HG03097 (cell line): Measurements from ENCODE around the gene SORL1.

Source experiments
- ATAC-seq: cut with Tn5 transposase; IDR thresholded peaks from one replicate; pipeline ENCODE4 v1.9.1; 2021; ENCODE audit not compliant: unreplicated experiment, low FRiP score

Gene SORL1

DNA sequence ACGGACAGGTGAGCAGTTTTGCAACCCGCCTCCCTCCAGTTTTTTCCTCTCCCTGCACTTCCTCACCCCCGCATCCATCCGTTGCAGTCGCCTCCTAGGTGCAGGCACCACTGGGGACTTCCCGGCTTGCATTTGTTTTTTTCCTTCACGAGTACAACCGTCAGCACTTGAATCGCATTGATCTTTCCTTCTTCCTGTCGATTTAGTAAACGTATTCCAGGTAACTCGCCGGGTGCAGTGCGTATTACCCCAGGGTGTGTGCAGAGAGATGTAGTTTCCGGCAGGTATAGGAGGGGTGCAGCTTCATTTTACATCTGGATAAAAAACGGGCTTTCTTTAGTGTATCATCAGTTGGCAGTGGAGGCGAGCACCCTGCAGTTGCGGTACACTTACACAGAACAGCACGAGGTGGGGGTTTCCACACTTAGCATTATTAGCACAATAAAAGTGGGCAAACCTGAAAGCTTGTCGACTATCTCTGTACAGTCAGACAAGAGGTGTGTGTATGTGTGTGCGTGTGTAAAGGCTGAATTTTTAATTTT, 566 bp downstream of the SORL1 start, which contains the start of gene SORL1-AS1:
Gene SORL1-AS1, minus strand, starts transcription at position 359 of the 542 bp plus-strand sequence.
- ATAC-seq = peak; percentile 18

GRCh38 chr11:121453589-121454299, 1.6 kb downstream of the SORL1 start:
- no peak for ATAC-seq

DNA sequence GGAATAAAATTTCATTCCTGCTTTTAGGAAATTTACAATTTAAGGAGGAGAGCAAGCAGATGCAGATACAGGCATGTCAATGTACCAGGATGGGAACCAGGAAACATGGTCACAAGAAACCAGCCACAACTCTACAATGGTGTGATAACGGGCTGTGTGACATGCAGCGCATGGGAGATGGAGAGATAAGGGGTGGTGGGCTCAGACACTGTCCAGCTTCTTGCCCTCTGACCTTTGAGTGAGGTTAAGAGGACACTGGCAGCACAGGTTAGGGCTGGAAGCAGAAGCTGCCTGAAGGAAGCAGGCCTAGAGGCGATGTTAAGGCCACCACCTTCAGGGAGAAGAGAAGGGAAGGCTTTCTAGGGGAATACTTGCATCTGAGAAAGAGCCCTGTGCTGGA, 3.0 kb downstream of the SORL1 start:
- ATAC-seq = no peak

DNA sequence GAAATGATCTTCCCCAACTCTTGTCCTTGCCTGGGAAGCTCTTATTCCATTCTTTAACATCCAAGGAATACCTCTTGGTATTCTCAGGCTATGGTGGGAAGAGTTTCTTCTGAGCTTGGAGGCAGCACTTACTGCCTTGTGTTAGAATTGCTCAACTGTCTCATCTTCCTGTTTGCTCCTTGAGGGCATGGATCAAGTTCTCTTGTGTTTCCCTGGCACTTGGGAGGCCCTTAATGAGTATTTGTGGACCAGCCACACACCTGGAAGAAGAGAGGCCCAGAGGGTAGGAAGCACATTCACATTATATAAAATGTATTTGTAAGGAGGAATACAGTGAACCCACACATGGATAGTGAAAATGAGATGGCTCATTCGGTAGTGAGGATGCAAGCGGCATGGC, 4.0 kb downstream of the SORL1 start:
- no peak for ATAC-seq

DNA sequence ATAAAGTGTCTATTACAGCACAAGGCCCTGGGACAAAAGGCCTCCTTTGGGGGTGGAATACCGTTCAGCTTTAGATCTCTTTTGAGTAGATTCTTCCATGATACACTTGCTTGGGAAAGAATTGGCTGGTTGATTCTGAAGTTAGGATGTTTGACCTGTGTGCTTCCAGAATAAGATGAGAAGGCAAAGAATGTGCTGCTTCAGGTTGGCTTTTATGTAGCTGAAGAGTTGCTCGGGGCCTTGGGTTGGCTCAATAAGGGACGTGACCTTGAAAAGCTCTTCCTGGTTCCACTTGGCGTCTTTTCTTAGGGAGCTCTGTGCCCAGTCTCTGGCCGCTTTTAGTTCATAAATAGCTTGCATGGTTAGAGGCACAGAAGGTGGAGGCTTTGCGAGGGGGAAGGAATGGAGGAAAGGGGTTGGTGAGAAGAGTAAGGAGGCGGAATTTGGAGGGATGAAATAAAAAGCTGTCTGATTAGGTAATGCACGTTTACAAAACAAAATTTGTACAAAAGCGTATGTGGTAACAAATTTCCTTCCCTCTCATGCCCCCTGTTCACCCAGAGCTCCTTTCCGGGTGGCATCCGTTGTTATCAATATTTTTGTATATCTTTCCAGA, 4.8 kb downstream of the SORL1 start:
- ATAC-seq = no peak

DNA sequence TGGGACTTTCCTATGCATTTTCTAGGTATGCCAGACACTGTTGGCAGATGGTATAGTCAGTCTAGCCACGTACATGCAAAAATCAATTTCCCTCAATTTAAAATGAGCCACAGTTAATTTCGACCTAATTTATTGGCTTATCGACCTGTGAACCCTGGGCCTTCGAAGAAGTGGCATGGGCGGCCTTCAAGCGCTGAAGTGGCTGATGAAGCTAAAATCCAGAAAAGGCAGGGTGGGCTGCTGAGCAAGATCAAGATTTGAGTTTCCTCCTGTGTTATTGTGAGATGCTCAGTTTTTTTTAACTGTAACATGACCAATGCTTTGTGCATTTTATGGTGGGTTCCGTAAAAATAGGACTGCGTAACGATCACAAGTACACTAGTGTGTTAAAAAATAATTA, 6.4 kb downstream of the SORL1 start:
- no peak for ATAC-seq

GRCh38 chr11:121459413-121460017, 7.4 kb downstream of the SORL1 start:
- ATAC-seq = no peak

DNA sequence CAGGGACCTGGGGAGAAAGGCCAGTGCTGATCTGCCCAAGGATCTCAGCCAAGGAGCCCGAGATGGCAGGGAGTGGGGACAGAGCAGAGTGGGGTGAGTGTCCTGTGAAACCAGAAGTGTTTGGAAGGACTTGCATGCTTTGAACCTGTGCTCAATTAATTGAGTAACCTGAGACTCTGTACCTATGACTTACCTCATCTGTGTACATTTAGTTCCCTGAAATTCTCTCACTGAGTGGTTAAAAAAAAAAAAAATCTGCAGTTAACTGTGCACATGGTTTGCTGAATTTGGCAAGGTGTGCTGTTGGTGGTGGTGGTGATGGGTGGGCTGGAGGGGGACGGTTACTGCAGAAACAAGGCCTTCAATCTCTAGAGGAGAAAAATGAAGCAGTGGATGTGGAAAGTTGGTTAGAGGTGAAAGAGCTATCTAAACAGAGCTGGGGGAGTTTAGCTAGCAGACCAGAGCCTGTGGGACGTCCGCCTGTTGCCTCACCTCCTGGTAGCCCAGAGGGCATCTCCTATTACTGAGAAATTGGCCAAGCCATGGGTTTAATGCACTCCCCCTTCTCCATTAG, 8.9 kb downstream of the SORL1 start:
- no peak for ATAC-seq

DNA sequence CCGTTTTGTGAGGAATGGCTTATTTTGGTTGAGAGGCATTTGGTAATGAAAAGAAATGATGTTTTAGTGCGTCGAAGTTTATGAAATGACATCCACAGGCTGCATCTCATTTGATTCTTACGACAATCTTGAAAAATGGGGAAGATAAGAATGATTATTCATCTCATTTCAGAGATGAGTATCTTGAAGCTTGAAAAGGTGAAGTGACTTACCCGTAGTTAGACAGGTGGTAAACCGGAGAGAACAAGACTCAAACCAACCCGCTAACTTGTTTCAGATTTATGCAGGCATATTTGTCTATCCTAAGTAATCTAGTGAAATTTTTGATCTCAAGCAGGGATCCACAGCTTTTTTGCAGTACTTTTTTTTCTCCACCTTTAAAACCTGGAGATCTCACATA, 9.7 kb downstream of the SORL1 start:
- no peak for ATAC-seq

GRCh38 chr11:121463689-121464335, 11.7 kb downstream of the SORL1 start:
- no peak for ATAC-seq

DNA sequence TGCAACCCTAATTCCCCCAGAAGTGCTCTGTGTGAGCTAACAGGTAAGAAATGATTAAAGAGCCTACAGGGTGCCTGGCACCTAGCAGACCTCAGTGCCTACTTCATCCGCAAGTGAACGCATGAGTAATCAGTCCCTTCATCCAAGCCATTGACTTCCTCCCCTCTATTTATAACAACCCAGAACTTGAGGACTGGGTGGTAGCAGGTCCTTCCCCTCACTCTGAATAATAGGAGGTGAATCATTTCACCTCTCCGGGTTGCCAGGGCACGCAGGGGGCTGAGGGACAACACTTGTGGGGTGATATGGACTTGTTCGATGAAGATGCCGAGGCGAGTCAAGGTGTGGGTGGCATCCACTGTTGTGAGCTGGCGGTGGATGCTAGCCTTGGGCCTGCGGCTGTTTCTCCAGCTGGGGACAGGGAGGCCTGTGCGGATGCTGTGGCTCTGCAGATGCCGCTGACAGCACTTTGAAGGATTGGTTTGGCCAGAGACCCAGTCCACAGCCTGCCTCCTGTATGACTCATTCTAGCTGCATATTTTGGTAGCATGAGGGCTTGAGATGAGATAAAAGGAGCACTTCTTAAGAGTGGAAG, 12.3 kb downstream of the SORL1 start:
- peak; percentile 37 for ATAC-seq

DNA sequence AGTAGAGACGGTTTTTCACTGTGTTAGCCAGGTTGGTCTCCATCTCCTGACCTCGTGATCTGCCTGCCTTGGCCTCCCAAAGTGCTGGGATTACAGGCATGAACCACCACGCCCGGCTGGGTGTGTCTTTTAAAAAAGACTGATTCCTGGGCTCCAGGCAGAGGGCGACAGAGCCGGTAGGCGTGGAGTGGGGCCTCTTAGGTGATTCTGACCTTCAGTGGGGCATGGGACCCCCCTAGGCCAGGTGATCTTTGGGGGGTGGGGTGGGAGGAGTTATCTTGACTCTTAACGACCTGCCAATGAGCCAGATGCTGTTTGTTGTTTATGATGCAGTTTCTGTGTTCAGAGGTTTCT, 13.6 kb downstream of the SORL1 start:
- ATAC-seq = no peak

DNA sequence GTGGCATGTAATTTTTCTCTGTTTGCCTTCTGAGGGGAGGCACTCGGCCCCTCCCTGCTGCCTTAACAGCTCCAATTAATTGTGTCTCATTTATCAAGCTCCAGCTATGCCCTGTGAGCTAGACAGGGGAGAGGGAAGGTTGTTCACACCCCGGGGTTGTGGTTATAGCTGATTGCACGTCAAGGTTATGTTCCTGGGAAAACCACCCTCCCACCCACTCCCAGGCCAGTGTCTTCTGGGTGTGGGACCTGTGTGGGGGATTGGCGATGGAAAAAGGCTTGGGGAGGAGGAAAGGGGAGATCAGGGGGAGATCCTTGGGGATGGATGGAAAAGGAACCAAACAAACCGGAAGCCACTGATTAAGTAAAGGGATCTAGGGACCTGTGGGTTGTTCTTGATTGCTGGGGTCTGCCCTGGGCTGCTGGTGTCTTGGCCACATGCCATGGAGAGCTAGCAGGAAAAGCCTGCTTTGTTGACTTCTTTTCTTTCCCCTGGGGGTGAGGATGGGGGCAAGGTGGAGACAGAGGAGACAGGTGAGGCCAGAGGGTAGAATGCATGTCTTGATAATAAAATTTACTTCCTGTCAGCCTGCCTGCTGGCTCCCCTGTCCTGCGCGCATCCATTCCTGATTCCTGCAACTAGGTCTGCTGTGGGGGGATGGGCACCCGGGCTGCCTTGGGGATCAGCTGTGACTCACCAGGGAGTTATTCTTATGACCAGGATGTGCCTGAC, 14.1 kb downstream of the SORL1 start:
- ATAC-seq = no peak

- no peak for ATAC-seq
Observed at GRCh38 chr11:121467471-121467870, 15.4 kb downstream of the SORL1 start.

GRCh38 chr11:121467965-121468364, 15.9 kb downstream of the SORL1 start:
- no peak for ATAC-seq

DNA sequence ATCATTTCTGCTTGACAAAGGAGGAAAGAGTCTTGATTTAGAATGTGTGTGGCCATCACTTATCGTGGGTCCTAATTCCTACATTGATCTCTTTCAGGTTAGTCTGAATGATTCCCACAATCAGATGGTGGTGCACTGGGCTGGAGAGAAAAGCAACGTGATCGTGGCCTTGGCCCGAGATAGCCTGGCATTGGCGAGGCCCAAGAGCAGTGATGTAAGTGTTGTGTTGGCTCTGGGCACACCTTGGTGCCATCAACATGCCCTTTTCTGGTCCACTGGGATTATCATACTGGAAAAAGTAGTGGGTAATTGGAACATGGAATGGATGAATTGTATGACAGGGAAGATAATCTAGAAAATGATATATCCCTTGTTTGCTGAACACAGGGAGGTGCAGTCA, 17.8 kb downstream of the SORL1 start:
- ATAC-seq = no peak

- no peak for ATAC-seq
Observed at GRCh38 chr11:121471167-121471566, 19.1 kb downstream of the SORL1 start.

- no peak for ATAC-seq
Observed at GRCh38 chr11:121472312-121472711, 20.2 kb downstream of the SORL1 start.

DNA sequence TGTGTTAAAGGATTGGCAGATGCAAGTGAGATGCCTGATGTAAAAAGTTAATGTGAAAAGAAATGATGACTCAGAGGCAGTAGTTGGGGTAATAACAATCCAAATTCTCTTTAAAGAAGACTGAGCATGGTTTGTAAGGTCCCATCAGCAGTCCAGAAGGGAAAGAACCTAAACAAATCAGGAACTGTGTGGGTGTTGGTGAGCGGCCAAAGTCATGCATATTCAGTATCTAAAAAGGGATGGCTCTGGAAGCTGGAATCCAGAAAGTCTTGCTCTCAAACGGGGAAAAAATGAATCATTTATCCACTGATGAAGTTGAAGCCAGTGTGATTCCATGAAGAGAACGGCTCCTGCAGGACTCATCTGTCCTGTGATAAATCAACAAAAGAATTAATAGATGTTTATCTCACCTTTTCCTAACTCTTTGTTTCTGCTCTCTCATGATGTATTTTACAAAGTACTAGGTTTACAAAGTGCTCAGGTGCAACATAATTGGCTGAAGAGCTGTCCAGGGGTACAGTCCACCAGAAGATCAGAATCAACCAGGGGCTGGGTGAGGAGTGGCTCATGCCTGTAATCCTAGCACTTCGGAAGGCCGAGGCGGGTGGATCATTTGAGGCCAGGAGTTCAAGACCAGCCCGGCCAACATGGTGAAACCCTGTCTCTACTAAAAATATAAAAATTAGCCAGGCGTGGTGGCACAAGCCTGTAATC, 21.1 kb downstream of the SORL1 start:
- ATAC-seq = no peak
